Measurements from ENCODE around the gene PRAC2.

Gene PRAC2

DNA sequence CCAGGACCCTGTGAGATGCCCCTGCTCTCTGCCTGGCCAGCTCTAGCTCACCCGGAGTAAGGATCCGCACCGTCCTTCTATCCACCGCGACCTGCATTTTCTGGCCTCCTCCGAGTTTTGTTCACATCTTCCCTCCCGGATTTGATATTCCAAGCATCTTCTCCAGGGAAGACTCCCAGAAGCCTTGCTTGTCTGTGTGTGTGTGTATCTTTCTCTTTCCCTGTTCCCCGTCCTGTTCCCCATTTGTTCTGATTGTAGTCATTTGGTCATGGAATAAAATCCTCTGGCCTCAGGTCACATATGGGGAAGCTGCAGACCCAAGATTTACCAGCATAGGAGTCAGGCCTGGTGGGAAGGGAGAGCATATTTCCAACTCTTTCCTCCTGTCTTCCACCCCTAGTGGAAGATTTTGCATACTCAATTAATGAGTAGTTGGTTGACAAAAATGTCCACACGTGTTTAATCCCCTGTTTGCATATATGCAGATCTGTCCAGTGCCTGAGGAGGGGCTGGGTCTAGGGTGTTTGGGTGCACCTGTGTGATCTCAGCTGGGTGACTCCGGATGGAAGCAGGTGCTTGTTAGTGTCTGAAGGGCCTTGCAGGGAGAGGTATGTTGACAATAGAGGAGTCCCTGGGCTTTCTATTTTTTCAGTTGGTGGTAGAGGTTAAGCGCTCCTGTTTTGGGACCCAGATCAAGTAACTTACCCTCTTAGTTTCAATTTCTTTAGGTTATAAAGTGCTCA is 2.5 kb upstream of the PRAC2 start:
- no peak for DNase-seq

DNA sequence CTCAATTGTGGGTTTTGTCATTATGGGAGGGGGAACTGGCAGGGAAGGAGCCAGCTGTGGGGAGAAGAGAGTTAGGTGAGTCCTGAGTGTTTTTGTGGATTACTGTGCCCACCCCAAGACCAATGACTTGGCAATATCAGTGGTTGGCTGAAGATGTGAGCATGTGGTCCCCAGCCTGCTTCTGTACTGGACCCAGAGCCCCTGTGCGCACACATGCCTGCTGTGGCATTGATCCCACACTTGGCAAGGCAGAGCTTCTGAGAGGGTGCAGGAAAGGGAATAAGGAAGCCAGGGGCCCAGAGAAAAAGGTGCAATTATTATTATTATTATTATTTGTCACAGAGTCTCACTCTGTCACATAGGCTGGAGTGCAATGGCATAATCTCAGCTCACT is 2.0 kb upstream of the PRAC2 start:
- no peak for DNase-seq

DNA sequence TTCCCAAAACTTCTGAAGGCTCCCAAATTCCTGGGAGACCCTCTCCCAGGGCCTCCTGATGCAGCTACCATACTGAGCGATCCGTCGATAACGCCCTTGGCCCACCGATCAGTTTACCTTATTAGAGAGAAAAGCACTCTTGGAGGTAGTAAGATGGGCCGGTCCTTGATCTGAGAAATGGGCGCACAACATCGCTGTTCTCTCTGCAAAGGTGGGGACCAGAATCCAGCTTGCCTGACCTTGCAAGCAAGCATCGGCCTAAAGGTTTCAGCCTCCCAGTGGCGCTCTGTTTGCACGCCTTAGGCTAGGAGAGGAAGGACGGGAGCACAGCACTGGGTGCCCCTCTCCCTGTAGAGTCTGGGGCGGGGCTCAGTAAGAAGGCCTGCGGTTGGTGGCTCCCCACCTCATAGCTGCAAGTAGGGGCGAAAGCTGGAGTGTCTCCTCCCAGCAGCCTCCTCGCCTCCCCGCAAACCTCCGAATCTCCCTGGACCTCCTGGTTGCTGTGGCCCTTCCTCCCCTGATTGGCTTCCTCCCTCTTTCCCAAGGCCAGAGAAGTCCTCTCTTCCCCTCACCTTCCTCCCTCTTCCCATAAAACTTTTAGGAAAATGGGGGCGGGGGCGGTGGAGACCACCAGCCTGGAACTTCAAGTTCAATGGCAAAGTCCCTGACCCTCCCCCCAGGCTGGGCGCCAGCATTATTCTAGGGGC is 631 bp upstream of the PRAC2 start, which contains the start of gene PRAC1:
PRAC1 (minus strand) TSS at position 318 of the 707 bp plus-strand sequence; CDS start at position 192, 126 bp downstream.
- DNase-seq: no peak

DNA sequence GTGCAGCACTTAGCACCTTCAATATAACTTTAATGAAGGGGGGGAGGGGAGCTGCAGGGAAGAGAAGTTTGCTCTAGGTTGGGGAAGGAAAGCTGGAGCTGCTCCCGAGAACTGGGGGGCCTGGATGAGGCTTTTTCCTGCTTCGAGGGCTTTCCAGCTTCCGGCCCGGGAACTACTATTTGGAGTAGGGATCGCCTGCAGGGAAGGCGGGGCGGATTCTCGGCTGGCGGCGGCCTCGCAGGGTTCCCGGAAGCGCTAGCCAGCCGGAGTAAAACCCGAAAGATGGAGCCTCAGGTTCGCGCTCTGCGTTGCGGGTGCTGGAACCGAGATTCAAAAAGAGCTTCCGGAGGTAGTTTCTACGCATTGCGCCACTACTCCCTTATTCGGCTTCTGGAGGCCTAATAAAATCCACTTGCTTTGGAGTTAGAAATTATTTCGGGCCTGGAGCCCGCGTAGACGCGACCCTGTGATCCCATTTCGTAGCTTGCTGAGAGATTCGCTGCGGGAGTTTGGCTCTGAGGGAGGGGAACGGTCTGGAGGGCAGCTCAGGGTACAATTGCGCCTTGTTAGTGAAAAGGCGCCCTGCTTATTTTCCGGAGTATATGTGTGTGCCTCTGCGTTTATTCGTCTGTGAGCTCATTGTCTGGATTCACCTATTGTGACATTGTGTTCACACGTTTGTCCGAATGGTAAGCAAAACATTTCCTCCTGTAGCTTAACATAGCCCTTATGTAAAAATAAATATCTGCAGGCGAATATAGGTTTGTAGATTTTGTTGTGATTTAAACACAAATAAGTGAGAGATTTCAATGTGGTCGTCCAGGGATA is 652 bp downstream of the PRAC2 start:
- DNase-seq: no peak

DNA sequence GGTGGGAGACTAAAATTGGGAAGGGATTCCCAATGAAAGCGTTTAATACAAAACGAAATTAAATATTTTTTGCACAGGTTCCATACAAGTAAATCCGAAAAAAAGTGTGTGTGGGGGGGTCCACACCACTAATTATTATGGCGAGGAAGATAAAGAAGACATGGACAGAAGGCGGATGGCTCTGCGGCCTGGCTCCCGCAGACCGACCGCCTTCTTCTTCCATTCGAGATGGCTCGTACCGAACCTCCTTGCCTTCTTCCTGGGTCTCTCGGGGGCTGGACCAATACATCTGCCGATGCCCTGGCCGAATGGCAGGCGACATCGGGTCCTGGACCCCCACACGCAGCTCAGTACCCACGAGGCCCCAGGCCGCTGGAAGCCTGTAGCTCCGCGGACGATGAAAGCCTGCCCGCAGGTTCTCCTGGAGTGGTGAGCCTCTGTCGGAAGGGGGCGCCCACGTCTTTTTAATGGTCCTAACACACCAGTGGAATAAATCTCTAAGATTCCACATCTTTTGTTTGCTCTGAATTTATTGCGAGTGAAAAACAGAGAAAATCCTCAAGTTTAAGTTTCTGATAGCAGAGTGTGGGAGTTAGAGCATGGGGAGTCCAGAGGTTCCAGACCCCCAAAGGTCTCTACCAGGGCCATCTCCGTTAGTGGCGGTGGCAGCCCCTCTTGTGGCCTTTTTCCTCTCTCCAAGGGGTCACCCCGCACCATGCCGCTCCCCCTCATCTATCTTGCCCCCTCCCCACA is 1.4 kb downstream of the PRAC2 start:
- peak; percentile 79 for DNase-seq

DNA sequence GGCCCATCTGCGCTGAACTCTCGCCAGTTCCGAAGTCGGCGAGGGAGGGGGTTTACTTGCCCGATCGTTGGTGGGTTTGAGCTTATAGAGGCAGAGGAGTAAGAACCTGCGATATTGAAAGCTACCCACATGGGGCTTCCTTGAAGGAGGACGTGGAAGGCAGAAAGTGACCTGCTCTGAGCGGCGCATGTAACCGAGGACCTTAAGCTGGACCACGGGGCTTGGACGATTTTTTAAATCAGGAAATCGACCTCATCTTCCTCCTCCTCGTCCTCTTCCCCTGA is 2.0 kb downstream of the PRAC2 start:
- no peak for DNase-seq

DNA sequence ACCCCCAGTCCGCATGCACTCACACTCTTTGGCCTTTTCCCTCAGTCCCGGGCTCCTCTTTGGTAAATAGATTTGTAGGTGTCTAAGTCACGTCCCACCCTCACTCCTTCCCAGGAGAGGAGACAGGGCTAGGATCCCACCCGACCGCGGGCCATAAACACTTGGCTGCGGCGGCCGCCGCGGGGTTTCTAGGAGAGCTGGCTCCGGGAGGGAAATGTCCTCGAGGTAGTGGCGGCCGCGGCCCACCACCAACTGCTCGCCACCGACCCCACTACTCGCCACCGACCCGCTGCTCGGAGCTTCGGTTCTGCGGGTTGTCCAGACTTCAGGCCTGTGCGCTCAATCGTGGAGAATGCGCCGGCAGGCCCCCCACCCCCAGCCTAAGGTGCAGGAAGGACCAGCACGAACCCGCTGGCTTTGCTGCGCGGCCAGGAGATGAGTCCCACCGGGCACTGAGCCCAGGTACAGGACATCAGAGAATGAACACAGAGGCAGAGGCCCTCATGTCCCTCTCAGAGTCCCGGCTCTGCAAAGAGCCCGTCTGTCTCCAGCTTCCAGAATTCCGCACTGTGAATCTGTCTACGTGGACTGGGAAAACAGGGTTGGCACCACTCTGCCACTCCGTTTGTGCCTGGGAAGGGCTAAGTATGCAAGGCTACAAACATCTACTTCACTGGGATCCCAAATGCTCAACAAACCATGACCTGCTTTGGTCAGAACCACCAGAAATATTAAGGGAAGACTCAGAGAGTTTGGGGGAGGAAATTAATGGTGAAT is 2.5 kb downstream of the PRAC2 start:
- no peak for DNase-seq

DNA sequence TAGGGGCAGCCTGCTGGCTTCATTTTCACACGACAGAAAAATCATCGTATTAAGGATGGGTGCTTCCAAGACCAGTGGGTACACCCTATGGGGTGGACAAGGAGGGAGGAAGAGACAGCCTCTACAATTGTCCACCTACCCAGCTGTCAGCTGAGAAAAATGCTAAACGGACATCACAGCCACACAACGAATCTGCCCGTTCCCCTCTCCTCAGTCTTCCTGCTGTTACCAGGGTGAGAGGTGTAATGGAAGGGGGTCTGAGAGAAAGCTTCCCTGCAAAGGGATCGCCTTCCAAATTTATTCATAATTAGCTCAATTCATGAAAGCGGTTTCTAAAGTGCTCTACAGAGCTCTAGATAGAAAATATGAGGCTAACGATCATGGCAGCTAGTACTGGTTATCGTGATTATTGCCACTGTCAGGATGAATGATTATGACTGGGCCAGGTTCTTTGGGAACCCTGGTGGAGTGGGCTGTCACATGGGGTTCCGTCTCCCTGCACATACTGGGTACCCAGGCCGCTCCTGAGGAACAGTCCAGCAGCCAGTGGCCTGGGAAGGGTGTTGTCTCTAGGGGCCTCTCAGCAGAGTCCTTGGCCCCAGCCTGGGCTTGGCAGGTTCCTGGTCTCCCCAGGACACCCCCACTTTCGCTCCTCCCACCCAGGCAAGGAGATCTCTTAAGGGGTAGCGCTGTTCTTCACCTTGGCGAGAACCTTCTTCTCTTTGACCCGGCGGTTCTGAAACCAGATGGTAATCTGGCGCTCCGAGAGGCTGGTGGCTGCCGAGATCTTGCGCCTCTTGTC is 3.3 kb downstream of the PRAC2 start:
- no peak for DNase-seq

DNA sequence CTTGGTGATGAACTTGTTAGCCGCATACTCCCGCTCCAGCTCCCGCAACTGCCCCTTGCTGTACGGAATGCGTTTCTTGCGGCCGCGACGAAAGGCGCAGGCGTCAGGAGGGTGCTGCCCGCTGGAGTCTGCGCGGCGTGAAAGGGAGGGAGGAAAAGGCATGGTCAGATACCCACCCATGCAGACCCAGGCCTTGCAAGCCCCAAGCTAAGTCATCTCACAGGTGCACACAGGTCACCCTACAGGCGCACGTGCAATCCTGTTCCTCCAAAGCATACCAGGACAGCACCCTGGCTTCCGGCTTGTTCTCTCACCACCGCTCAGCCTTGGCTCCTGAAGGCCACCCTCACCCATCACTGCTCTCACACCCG is 3.9 kb downstream of the PRAC2 start:
- no peak for DNase-seq

DNA sequence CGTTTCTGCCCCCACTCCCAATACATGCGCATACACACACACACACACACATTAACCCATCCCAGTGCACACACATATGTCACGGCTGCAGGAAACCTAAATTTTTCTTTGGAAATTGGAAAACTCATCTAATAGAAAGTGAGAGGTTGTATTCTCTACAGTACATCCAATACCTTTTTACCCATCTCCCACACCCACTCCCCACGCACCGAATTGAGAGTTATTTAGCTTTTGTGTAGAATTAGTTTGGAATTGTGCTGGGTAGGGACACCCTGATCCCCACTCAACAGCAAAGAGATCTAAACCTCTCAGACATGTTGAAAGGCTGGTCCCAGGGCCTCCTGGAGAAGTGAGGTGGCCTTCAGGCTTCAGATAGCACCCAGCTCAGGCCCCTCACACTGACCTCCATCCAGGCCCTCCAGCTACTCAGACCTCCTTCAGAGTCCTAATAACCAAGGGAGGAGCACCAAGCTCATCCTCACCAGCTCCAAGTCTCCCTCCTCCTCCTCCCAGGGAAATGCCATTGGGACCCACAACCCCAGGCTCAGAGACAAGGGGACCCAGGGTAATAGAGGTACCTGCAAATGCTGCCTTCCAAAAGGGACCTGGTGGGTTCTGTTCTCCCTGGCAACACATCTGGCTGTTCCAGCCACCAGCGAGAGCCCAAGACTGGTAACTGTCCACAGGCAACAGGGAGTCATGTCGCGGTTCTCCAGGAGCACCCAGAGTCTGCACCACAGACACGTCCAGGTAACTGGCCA is 4.6 kb downstream of the PRAC2 start:
- no peak for DNase-seq

DNA sequence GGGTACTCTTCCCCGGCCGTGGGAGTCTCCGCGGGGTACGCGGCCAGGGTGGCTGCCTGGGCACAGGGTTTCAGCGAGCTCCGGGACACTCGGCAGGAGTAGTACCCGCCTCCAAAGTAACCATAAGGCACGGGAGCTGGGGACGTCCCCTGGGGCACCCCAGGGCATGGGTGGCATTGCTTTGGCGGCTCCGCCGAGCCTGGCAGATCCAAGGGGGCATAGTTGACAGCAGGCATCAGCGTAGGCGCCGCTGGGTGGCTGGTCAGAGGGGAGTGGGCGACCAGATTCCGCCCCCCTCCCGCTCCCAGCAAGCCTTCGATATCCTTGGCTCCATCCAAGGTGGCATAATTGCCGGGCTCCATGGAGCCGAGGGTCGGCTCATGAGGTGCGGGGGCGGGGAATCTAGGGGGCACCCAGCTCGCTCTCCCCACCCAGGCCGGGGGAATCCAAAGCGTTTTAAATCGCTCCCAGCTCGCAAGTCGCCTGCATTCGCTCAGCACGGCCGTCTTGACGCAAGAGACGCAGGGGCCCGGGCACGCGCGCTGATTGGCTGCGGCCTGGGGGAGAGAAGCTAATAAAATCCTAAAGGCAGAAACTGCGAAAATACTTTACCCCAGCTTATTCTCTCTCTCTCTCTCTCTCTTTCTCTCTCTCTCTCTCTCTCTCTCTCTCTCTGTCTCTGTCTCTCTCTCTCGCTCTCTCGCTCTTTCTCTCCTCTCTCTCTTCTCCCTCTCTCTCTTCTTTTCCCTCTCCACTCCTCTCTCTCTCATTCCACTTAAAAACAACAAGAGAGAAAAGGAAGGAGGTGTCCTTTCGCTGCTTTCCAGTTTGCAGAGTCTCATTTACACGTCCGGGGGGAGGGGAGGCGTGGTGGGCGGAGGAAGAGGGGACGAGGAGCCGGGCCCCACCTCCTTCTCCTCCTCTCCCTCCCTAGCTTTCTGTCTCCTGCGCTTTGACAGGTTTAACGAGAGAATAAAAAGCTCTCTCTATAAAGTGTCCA is 5.5 kb downstream of the PRAC2 start, which contains the start of gene HOXB13:
HOXB13 (minus strand) TSS at position 519 of the 1,000 bp plus-strand sequence; CDS start at position 362, 157 bp downstream.
- no peak for DNase-seq

DNA sequence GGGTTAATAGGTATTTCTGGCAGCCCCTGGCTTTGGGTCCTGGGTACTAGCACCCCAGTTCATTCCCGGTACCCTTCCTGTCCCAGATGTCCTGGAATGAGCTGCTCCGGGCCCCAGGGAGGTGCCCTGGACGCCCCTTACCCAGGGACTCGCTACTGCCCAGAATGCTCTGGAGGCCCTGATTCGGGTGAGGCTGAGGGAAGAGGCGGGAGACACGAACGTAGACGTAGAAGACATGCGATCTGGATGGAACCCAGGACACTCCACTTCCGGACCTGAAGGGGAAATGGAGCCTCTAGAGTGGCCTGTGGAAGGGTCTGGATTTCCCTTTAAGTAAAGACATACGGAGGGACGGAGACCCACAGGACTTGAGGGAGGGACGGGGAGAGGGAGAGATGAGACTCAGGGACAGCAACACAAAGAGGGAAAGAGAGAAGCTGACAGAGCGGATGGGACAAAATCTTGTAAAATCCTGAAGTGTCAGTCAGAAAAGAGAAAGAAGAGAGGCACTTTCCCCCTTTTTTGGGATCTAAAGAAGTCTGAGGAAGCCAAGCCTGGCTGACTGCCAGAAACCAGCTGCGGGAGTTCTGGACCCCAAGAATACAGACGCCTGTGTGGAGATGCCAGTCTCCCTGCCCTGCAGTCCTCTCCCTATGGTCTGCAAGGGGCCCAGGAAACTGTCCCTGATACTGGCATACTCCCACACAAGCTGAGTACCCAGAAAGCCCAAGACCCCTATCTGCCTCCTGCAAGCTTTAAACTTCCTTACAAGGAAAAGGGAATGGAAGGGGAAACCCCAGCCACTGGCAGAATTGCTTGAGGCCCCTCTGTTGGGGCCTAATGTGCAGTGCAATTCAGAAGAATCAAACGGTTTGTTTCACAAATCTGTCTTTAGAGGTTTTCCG is 6.6 kb downstream of the PRAC2 start:
- no peak for DNase-seq

DNA sequence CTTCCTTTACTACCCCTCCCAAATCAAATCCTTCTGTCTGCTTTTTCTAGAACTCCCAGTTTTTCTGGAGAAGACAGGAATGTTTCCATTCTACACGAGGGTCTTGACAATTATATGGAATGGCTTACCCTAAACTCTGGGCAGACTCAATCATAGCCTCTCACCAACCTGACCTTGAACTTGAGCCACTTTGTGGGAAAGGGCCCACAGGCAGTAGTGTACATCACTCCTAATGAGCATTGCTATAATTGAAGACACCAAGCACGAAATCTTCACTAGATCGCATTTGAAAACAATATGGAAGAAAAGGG is 7.2 kb downstream of the PRAC2 start:
- DNase-seq: no peak

DNA sequence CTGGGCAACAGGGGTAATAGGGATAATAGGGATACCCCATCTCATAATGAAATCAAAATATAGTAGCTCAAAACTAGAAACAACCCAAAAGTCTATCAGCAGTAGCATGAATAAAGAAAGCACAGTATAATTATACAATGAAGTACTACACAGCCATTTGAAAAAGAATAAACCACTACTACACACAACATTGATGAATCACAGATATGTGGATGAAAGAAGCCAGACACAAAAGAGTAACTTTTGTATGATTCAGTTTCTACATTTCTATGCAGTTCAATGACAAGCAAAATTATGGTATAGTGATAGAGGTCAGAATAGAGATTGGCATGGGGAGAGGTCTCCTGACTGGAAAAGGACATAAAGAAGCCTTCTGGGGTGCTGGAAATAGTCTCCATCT is 8.4 kb downstream of the PRAC2 start:
- no peak for DNase-seq

DNA sequence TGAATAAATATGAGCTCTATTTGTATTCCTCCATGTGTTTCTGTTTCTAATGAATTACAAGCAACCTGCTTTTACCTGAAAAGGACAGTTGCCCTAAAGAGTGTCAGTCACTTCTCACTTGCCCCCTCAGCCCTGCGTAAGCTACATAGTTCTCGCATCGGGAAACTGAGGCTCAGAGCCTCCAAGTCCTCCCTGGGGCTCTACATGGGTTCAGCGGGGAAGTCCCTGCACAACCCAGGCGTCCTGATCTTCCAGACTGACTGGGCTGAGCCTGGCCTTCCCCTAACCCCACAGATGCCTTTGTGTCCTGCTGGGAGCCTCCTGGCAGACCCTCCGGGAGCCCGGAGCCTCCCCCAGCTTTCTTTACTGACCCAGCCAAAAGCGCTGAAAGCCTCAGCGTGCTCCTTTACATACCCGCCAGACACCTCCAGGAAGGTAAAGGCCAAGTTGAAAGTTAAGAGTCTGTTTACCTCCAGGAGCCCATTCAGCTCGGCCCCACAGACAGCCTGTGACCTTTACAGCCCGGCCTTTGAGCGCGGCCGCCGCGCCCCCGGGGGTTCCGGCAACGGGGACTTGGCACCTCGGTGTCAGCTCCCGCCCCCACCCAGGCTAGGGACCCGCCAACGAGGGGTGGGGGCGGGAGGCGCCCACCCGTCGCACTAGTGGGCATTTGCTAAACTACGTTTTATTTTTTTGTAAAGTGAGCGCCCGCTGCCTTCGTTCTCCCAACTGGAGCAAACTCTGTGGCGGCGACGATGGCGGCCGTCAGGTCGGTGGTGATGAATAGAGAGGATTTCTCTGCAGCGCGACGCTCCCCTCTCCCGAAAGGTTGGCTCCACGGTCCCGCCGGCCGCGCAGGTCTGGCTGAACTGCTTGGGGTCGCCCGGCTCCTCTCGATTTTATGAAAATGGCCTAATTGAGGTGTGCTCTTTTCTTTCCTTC is 10.0 kb downstream of the PRAC2 start:
- DNase-seq: no peak

DNA sequence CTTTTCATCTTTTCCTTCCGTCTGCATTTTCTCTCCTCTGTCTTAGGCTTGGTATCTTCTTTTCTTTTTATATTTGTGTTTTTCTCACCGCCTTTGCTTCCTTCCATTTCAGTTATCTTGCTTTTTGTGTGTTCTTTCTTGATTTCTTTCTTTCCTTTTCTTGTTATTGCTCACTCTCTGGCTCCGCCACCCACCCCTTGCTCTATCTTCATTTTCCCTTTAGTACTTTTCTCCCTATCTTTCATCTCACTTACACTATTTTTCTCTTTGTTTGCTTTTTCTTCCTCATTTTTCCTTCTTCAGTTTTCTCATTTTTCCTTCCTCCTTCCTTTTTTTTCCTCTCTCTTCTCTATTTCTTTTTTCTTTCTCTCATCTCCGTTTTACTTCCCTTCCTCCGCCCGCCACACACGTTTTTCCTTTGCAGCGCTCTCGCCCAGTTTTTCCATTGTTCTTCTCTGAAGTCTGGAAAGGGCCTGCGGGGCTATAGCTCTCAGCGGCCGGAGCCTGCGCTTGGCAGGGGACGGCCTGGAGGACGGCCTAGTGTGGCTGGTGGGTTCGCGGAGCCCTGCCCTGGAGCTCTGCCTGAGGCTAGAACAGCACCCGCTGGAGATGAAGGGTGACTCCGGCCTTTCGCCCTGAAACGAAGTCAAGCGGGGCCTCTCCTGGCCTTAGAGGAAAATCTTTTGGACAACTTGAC is 10.8 kb downstream of the PRAC2 start:
- DNase-seq: no peak
